Measurements from ENCODE around the gene CWF19L2. TPM values are rescaled to one million over a fixed set of nuclear protein-coding genes. Genes with fewer than 3 reads are reported as not detected.

Gene CWF19L2
- polyA plus RNA-seq, 1 donor from 2014 or later = 9.5 TPM

DNA sequence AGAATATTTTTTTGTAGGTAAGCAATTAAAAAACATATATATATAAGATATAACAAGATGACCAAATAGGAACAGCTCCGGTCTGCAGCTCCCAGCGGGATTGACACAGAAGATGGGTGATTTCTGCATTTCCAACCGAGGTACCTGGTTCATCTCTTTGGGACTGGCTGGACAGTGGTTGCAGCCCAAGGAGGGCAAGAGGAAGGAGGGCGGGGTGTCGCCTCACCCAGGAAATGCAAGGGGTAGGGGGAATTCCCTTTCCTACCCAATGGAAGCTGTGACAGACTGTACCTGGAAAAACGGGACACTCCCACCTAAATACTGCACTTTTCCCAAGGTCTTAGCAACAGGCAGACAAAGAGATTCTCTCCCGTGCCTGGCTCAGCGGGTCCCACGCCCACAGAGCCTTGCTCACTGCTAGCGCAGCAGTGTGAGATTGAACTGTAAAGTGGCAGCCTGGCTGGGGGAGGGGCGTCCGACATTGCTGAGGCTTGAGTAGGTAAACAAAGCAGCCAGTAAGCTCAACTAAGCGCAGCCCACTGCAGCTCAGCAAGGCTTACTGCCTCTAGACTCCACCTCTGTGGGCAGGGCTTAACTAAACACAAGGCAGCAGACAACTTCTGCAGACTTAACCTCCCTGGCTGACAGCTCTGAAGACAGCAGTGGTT lies 163.8 kb downstream of the CWF19L2 start:
- H3K9me3 Mint-ChIP-seq = peaks cover 6 to 10% (median 9%) of the 10 kb centered on the region in 3 donors
- no peak overlapping the region for H3K27ac Mint-ChIP-seq
- no peaks in the 10 kb centered on the region for H3K27me3 Mint-ChIP-seq
- peaks cover 29% of the 10 kb centered on the region for H3K36me3 Mint-ChIP-seq
- no peaks in the 10 kb centered on the region for H3K4me1 Mint-ChIP-seq
- H3K4me3 Mint-ChIP-seq = no peak overlapping the region

DNA sequence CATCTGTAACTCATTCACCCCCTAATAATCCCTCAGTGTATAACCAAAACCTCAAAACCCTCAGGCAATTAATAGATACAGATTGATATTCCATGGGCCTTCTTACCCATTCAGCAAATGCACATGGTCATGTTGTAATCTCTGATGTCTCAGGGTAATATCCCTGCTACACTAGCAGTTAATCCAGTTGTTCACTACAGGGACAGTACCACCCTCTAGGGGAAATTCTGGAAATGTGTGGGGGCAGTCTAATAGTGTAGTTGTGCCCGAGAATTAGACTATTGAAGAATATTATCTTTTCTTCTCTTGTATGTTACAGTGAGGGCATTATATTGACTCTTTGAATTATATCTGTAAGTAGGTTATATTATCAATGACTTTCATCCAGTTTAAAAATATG lies 175.4 kb downstream of the CWF19L2 start:
- Mint-ChIP-seq H3K9me3 (peaks cover 4 to 27% (median 5%) of the 10 kb centered on the region in 3 donors), H3K27ac (no peak overlapping the region), H3K27me3 (no peaks in the 10 kb centered on the region), H3K36me3 (peaks cover 5% of the 10 kb centered on the region), H3K4me1 (no peaks in the 10 kb centered on the region), H3K4me3 (no peak overlapping the region)

Other genes with a start within 250 kb of the CWF19L2 start
- 11.5 TPM for gene ALKBH8, start 107.9 kb upstream of the CWF19L2 start, polyA plus RNA-seq
- gene ELMOD1, start 133.3 kb upstream of the CWF19L2 start, polyA plus RNA-seq = not detected

Data from IgD-negative memory B cell (primary cell).